Measurements from ENCODE around the gene TMEM184A.
A peak's percentile ranks its signal among the peaks of the same experiment; 100 is the strongest.

Gene TMEM184A

DNA sequence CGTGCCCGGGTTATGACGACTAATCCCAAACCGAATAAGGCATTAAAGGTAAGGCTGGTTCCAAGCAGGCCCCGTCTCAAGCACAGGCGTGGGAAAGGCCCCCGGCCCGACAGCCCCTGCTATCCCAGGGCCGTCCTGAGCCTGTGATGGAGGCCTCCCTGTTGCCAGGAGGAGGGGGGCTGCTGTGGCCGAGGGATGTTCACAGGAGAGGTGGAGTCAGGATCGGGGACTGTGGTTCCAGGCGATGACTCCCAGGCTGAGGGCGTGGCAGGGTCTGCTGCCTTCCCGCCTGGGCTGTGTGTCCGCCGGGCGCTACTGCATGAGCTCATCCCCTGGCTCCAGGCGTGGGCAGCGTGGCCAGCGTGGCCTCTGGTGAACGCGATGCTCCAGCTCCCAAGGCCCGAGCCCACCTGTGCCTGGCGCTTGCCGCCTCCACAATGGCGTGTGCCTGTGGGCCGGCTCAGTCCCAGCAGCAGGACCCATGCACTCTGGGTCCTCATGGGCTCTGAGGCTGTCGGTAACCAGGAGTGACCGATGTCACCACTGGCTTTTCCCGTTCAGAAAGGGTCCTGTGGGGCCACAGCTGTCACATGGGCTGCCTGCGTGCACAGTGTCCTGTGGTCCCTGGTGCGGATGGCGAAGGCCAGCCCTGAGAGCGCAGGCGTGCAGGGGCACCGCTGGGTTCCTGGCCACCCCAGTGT lies 16.7 kb downstream of the TMEM184A start:
- Mint-ChIP-seq H3K9me3 (no peaks in the 10 kb centered on the region), H3K4me3 (no peak overlapping the region), H3K4me1 (peaks cover 4 to 11% of the 10 kb centered on the region in 2 donors), H3K27ac (no peak overlapping the region), H3K36me3 (peaks cover 19 to 44% of the 10 kb centered on the region in 2 donors), H3K27me3 (no peaks in the 10 kb centered on the region)
- no peak for DNase-seq
- ATAC-seq (replicated peaks): no peak

DNA sequence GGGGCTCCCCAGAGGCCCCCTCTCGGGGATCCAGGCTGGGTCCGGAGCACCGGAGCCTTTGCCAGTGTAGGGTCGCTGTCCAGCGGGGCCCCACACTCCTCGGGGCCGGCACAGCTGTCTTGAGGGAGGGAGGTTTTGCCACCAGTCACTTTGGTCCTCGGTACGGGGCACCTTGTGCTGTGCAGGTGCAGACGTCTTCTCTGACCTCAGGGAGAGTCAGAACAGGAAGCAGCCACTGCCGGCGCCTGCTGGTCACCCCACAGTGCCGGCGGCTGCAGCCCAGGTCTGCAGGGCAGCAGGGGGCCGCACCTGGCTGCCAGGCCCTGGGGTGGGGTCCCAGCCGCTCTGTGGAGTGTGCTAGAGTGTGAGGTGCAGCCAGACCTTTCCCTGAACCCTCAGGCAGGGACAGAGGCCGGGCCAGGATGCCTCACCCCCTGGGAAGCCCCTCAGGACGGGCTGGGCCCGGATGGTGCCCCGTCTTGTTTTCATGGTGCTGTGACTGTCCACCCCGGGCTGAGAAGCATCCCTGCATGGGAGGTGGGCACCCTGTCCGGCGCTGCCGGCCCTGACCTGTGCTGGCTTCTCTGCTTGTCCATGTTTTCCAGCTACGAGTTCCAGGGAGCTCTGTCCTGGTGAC lies 17.3 kb downstream of the TMEM184A start:
- peaks cover 16 to 44% of the 10 kb centered on the region in 2 donors for H3K36me3 Mint-ChIP-seq
- no peak overlapping the region for H3K4me3 Mint-ChIP-seq
- ATAC-seq (replicated peaks): no peak
- H3K9me3 Mint-ChIP-seq: no peaks in the 10 kb centered on the region
- H3K27me3 Mint-ChIP-seq: no peaks in the 10 kb centered on the region
- H3K27ac Mint-ChIP-seq: no peak overlapping the region
- peaks cover 6 to 17% of the 10 kb centered on the region in 2 donors for H3K4me1 Mint-ChIP-seq
- no peak for DNase-seq

DNA sequence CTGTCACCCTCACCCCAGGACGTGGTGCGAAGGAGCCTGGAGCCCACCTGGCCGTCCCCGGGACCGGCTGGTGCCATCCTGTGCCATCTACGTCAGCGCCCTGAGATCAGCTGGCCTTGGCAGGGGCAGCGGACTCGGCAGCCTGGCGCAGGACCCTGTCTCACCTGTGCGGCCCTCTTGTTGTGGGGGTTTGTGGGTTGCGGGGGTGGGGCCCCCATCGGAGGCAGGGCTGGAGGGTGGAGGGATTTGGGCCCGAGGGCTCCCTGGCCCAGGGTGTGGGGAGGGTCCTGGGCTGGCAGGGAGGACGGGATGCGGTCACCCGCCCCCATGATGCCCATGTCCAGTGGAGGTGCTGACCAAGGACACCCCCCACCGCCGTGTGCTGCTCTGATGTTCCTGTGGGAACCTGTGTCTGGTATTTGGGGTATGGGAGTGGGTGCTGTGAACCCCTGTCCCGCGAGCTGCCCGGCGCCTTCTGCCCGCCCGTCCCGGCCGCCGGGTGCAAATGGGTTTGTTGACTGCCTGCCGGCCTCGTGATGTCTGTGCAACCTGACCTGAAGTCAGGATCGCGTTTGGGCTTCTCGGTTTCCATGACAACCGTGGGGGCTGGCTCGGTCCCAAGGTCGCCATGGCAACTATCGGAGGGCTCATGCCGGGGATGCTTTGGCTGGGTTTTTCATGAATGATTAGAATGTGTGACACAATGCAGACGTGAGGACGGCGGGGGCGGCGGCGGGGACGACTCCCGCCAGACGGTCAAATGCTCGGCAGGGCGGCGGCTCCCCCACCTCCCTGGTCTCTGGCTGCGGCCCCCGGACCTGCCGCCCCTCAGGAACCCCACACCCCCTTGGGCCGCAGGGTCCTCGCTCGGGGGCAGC lies 18.2 kb downstream of the TMEM184A start:
- no peak for DNase-seq
- peaks cover 17 to 49% of the 10 kb centered on the region in 2 donors for H3K36me3 Mint-ChIP-seq
- no peaks in the 10 kb centered on the region for H3K27me3 Mint-ChIP-seq
- H3K4me1 Mint-ChIP-seq: peaks cover 14 to 26% of the 10 kb centered on the region in 2 donors
- no peak overlapping the region for H3K27ac Mint-ChIP-seq
- no peak for ATAC-seq (replicated peaks)
- no peak overlapping the region for H3K4me3 Mint-ChIP-seq
- H3K9me3 Mint-ChIP-seq: no peaks in the 10 kb centered on the region

DNA sequence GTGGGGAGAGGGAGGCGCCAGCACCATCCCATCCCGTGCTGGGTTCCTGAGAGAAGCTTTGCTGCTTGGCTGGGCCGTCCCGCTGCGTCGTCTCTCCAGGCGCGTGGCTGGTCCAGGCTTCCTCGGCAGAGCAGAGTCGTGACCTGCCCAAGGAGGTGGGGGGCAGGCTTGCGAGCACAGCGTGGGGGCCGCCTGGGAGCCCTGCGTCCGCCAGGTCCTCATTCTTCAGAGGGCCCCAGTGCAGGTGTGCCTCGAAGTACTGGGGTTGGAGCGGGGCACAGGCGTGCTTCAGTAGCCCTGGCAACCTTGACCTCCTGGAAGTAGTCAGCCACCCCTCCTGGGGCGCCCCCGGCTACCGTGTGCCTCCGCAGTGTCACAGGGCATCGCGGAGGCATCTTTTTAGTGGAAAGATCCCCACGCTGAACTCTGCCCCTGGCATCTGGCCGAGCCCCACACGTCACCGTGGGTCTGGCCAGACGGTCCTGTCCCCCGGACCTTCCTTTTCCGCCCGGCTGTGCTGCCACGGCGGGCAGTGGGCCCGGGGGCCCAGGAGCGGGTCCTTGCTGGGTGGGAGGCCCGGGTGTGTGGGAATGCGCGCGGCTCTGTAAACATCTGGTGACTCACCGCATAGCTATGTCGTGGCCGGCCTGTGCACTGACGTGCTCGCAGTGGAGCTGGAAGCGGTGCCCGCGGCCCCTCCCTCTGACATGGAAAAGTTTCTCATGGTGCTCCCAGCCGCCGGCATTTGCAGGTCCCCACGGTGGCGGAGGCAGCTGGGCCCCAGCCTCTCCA lies 19.1 kb downstream of the TMEM184A start:
- H3K4me3 Mint-ChIP-seq: no peak overlapping the region
- no peaks in the 10 kb centered on the region for H3K27me3 Mint-ChIP-seq
- no peak overlapping the region for H3K27ac Mint-ChIP-seq
- no peak for DNase-seq
- no peaks in the 10 kb centered on the region for H3K9me3 Mint-ChIP-seq
- H3K4me1 Mint-ChIP-seq: peaks cover 19 to 35% of the 10 kb centered on the region in 2 donors
- no peak for ATAC-seq (replicated peaks)
- H3K36me3 Mint-ChIP-seq: peaks cover 13 to 41% of the 10 kb centered on the region in 2 donors

DNA sequence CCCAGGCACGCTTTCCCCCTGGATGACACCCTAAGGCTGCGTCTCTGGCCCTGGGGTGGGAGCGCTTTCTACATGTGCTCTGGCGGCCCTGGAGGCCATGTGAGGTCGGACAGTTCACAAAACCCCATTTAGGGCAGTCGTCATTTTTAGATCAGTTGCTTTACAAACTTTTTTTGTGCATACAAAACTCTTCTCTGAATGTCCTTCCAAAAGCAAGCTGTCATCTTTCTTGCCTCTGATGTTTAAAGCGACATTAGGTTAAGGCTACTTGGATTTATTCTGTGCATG lies 19.6 kb downstream of the TMEM184A start:
- H3K4me3 Mint-ChIP-seq: no peak overlapping the region
- H3K4me1 Mint-ChIP-seq: peaks cover 22 to 40% of the 10 kb centered on the region in 2 donors

DNA sequence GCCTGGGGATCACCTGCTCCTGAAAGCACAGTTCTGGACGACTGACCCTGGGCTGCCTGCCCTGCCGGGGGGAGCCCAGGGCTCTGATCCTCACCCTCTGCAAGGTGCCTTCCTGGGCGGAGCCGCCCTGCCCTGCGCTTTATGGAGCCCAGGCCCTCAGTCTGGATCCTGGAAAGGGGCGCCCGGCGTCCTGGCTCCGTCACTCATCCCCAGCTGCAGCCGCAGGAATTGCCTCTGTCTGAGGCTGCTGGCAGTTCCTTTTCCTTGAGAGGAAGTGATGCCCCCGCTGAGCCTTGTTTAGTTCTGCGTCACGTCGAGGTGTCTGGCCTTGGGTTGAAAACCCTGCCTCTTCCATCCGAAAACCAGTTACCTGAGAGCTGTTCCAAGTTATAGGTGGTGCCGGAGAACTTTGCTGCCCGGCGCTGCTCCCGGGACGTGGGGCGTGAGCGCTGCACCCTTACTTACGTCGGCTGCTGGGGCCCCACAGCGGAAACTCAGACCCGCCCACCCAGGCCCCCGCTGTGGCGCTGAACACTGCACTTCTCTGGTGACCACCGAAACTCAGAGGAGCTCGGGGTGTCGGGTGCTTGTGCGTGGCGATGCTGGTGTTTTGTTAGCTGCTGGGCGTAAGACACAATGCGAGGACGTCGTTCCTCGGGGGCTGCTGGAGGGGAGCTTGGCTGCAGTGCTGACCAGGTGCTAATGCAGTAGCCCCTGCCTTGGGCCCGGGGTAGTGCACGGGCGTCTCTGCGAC lies 20.1 kb downstream of the TMEM184A start:
- H3K27me3 Mint-ChIP-seq: no peaks in the 10 kb centered on the region
- H3K4me3 Mint-ChIP-seq: no peak overlapping the region
- H3K4me1 Mint-ChIP-seq: peaks cover 22 to 41% of the 10 kb centered on the region in 2 donors
- DNase-seq (no peak), ATAC-seq (replicated peaks) (no peak)
- H3K36me3 Mint-ChIP-seq: peaks cover 13 to 35% of the 10 kb centered on the region in 2 donors
- no peak overlapping the region for H3K27ac Mint-ChIP-seq
- no peaks in the 10 kb centered on the region for H3K9me3 Mint-ChIP-seq

More for the DNA sequence above, 19.6 kb downstream of the TMEM184A start:
- Mint-ChIP-seq H3K27me3 (no peaks in the 10 kb centered on the region), H3K9me3 (no peaks in the 10 kb centered on the region), H3K36me3 (peaks cover 13 to 40% of the 10 kb centered on the region in 2 donors), H3K27ac (no peak overlapping the region)
- DNase-seq: no peak
- ATAC-seq (replicated peaks): no peak

DNA sequence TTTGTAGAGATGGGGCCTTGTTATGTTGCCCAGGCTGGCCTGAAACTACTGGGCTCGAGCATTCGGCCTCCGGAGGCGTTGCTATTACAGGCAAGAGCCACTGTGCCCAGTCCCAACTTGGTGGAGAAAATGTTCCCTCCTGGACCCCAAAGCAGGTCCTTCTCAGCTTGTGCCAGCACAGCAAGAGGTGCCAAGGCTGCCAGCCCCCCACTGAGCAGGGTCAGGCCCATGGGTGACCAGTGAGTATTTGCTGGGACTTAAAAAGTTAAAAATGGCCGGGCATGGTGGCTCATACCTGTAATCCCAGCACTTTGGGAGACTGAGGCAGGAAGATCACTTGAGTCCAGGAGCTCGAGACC lies 20.9 kb downstream of the TMEM184A start:
- H3K36me3 Mint-ChIP-seq: peaks cover 10 to 29% of the 10 kb centered on the region in 2 donors
- ATAC-seq (replicated peaks): no peak
- H3K27me3 Mint-ChIP-seq: no peaks in the 10 kb centered on the region
- H3K4me3 Mint-ChIP-seq: no peak overlapping the region
- peaks cover 22 to 41% of the 10 kb centered on the region in 2 donors for H3K4me1 Mint-ChIP-seq
- DNase-seq: no peak
- H3K27ac Mint-ChIP-seq: no peak overlapping the region
- H3K9me3 Mint-ChIP-seq: no peaks in the 10 kb centered on the region

DNA sequence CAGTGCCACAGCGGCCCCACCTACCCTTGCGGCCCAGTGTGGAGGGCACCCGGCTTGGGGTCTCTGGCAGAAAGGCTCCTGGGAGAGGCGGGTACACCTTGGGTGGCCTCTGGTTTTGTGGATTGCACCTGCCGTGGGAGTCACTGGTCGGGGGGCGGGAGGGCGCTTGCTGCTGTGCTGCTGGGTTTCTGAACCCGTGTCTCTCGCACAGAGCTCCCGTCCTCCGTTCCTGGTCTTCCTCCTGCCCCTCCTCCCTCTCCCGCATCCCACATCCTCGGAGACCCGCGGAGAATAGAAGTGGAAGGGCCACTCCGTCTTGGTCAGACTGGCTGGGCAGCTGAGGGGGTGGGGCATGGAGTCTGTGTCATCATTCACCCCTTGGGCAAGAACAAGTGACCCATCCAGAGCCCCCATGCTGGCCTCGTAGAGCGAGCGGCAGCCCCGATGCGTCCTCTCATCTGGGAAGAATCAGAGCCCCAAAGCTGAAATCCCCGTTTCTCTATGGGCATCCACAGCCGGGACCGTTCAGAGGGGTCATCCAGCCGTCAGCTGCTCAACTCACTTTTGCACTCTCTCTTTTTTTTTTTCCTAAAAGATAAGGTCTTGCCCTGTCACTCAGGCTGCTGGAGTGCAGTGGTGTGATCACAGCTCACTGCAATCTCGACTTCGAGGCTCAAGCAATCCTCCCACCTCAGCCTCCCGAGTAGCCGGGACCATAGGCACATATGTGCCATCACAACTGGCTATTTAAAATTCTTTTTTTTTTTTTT lies 21.5 kb downstream of the TMEM184A start:
- H3K27ac Mint-ChIP-seq: no peak overlapping the region
- no peak for DNase-seq
- no peaks in the 10 kb centered on the region for H3K27me3 Mint-ChIP-seq
- H3K4me3 Mint-ChIP-seq: no peak overlapping the region
- peaks cover 6 to 25% of the 10 kb centered on the region in 2 donors for H3K36me3 Mint-ChIP-seq
- H3K9me3 Mint-ChIP-seq: no peaks in the 10 kb centered on the region
- H3K4me1 Mint-ChIP-seq: peaks cover 22 to 41% of the 10 kb centered on the region in 2 donors
- ATAC-seq (replicated peaks): no peak

DNA sequence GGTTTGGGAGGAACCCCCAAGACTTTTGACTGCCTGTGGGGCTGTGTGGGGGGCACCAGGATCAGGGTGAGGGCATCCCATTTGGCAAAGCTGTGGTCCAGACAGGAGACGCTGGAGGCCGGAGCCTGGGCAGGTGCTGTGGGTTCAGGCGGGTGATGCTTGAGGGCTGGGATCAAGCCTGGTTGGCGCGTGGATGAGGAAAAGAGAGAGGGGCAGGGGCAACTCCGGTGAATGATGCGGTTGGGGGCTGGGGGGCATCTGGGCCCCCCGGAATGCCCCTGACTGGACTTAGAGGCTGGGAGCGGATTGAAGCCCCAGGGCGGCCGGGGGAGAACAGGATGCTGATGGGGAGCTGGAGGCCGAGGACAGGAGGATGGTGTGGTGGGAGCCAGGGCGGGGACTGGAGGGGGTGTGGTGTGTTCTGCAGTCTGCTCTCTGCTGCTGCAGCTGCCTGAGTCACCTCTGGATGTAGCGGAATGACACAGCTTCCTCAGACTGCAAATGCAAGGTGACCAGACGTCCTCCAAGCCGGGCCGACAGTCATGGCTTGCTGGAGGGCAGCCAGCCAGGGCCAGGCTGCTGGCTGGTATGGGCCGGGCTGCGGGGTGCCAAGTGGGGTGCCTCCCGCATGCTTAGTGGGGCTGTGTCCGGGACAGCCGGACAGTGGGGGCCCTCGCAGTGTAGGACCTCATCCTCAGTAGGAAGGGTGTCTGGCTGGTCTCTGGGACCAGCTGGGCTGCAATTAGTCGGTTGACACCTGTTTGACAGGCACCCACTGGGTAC lies 22.3 kb downstream of the TMEM184A start:
- ATAC-seq (replicated peaks) (peak; percentile 44 to 58), DNase-seq (peak; percentile 35)
- Mint-ChIP-seq H3K4me3 (peak overlapping the region; percentile 87 to 89), H3K9me3 (no peaks in the 10 kb centered on the region), H3K27me3 (no peaks in the 10 kb centered on the region), H3K4me1 (peaks cover 22 to 41% of the 10 kb centered on the region in 2 donors), H3K36me3 (peaks cover 6 to 20% of the 10 kb centered on the region in 2 donors), H3K27ac (peak overlapping the region; percentile 93)

DNA sequence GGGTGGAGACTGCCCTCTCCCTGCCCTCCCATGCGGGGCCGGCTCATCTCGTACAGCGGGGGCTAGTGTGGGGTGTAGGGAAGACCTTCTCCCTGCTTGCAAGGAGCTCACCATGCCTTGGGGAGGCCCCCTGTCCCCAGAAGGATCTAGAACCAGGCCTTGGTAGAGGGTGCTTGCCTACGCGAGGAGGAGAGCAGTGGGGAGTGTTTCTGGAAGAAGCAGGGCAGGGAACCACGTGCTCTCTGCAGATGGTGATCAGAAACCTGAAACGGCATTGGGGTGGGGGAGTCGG lies 22.8 kb downstream of the TMEM184A start:
- Mint-ChIP-seq H3K27ac (peak overlapping the region; percentile 93), H3K4me3 (peak overlapping the region; percentile 87 to 89), H3K4me1 (peaks cover 22 to 41% of the 10 kb centered on the region in 2 donors), H3K9me3 (no peaks in the 10 kb centered on the region), H3K36me3 (peaks cover 6 to 20% of the 10 kb centered on the region in 2 donors), H3K27me3 (no peaks in the 10 kb centered on the region)
- DNase-seq (no peak), ATAC-seq (replicated peaks) (peak; percentile 4 to 18)

DNA sequence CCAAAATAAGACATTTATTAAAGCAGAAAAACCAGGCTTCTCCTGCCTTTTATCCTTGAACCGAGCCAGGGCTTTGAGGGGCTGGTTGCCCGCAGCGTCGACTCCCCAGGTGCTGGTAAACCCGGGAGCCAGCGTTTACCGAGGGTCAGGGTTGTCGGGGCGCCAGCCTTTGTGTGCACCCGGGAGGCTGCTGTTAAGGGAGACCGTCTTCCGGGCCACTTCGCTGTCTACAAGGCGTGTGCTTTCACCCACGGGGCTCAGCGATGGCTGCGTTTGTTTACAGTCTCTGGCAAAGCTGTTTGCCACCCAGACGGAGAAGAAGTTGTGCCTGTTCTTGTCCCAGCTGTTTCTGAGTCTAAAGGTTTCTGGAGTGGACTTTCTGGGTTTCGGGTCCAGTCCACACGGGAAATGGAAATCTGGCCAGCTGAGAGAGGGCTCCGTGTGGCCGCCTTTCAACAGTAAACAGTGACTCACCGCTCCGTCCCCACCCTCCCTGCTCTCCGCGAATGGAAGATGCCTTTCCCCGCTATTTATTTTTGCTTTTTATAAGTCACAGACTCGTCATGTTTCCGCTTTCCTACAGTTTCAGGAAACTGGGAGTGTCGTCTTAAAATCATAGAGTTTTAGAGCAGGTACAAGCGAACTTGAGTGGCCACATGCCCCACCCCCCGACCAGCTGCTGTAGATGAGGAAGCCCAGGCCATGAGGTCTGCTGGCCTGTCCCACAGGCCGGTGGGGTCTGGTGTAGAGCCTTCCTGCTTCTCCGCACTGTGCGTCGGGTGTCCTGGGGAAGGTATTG lies 23.4 kb downstream of the TMEM184A start:
- DNase-seq: no peak
- Mint-ChIP-seq H3K36me3 (peaks cover 3 to 20% of the 10 kb centered on the region in 2 donors), H3K27me3 (no peaks in the 10 kb centered on the region), H3K4me1 (peaks cover 22 to 41% of the 10 kb centered on the region in 2 donors), H3K9me3 (no peaks in the 10 kb centered on the region), H3K27ac (peak overlapping the region; percentile 93), H3K4me3 (peak overlapping the region; percentile 87 to 89)
- ATAC-seq (replicated peaks): peak; percentile 48 to 50

DNA sequence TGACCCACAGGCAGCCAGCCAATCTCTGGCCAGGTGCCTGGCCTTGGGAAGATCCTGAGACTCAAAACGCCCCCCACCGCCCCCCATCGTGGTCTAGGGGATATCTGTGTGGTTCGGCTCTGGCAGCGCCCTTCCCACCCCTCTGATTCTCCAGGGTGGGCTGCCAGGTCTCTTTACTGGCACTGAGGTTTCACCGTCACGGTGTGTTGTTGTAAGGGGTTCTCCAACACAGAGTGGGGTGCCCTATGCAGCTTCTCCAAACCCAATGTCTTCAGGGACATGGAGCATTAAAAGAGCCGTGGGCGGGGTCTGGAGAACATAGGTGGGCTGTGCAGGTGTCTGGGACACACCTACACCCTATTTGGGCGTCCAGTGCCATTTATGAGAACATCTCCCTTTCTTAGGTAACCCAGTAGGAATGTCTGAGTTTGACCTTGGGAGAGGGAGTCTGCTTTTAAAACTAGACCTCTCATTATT lies 24.0 kb downstream of the TMEM184A start:
- peak overlapping the region; percentile 93 for H3K27ac Mint-ChIP-seq
- DNase-seq: no peak
- H3K4me1 Mint-ChIP-seq: peaks cover 22 to 39% of the 10 kb centered on the region in 2 donors
- H3K27me3 Mint-ChIP-seq: no peaks in the 10 kb centered on the region
- peak overlapping the region; percentile 87 to 89 for H3K4me3 Mint-ChIP-seq
- peaks cover 3 to 20% of the 10 kb centered on the region in 2 donors for H3K36me3 Mint-ChIP-seq
- no peak for ATAC-seq (replicated peaks)
- no peaks in the 10 kb centered on the region for H3K9me3 Mint-ChIP-seq

Measured in stimulated activated naive B cell treated with anti-CD40 and anti-IgM and Interleukin-4, amounts not matched to agents 10 μg/mL and 1 μg/mL and 100 μg/mL, for 72 hours (primary cell).